NB4 (cell line): Measurements from ENCODE around the gene PHGDH.

Experiments used
- MYC ChIP-seq: IDR thresholded peaks from 2 replicates; pipeline ENCODE4 v1.6.1; 2011; ENCODE audit warnings: low read depth, low read length
- POLR2A ChIP-seq: IDR thresholded peaks from 2 replicates; pipeline ENCODE4 v1.6.1; 2011; ENCODE audit warnings: mild to moderate bottlenecking; ENCODE audit not compliant: insufficient read length; ENCODE audit errors: extremely low read depth
- TF ChIP-seq, protein P1 (sequence below): IDR thresholded peaks from one replicate; pipeline ENCODE4 v1.5.1; 2012; ENCODE audit warnings: low read depth, low read length
- TF ChIP-seq, protein P2 (sequence below): IDR thresholded peaks from 2 replicates; pipeline ENCODE4 v1.6.1; 2011; ENCODE audit warnings: low read depth, low read length

GRCh38 chr1:119758584-119758983 is 46.9 kb downstream of the PHGDH start:
- TF ChIP-seq, protein P1, sequence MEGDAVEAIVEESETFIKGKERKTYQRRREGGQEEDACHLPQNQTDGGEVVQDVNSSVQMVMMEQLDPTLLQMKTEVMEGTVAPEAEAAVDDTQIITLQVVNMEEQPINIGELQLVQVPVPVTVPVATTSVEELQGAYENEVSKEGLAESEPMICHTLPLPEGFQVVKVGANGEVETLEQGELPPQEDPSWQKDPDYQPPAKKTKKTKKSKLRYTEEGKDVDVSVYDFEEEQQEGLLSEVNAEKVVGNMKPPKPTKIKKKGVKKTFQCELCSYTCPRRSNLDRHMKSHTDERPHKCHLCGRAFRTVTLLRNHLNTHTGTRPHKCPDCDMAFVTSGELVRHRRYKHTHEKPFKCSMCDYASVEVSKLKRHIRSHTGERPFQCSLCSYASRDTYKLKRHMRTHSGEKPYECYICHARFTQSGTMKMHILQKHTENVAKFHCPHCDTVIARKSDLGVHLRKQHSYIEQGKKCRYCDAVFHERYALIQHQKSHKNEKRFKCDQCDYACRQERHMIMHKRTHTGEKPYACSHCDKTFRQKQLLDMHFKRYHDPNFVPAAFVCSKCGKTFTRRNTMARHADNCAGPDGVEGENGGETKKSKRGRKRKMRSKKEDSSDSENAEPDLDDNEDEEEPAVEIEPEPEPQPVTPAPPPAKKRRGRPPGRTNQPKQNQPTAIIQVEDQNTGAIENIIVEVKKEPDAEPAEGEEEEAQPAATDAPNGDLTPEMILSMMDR = no peak
- TF ChIP-seq, protein P2, sequence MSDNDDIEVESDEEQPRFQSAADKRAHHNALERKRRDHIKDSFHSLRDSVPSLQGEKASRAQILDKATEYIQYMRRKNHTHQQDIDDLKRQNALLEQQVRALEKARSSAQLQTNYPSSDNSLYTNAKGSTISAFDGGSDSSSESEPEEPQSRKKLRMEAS = no peak
- TF ChIP-seq POLR2A = no peak
- no peak for TF ChIP-seq MYC
